Liver (tissue), 9 donors: ENCODE measurements around the gene COL19A1. TPM values are rescaled to one million over a fixed set of nuclear protein-coding genes. Genes with fewer than 3 reads are reported as not detected.

ENCODE experiments used
- DNase-seq: peaks from one replicate; pipeline ENCODE4 v3.0.0-alpha.2; 2017; ENCODE audit warnings: low spot score
- H3K27ac ChIP-seq, 2 donors: one replicate each; pipeline ENCODE4 v1.7.0; 2013; ENCODE audit warnings: inconsistent platforms in 2 of 2, low read length in 2 of 2, control low read depth in 1 of 2, low read depth in 1 of 2, mild to moderate bottlenecking in 1 of 2
- H3K27me3 ChIP-seq, 4 donors: one replicate each; pipeline versions ENCODE4 v1.6.1 to v1.7.0; 2013; ENCODE audit warnings: low read length in 3 of 4, inconsistent platforms in 1 of 4, mild to moderate bottlenecking in 1 of 4, moderate library complexity in 1 of 4; ENCODE audit not compliant: control insufficient read depth in 4 of 4, insufficient read depth in 4 of 4
- H3K36me3 ChIP-seq, 4 donors: one replicate each; pipeline versions ENCODE4 v1.6.1 to v1.7.0; 2013; ENCODE audit warnings: low read length in 3 of 4, mild to moderate bottlenecking in 3 of 4, low read depth in 1 of 4, moderate library complexity in 1 of 4; ENCODE audit not compliant: control insufficient read depth in 4 of 4, insufficient read depth in 3 of 4
- H3K4me1 ChIP-seq, 4 donors: one replicate each; pipeline versions ENCODE4 v1.6.1 to v1.7.0; 2013; ENCODE audit warnings: low read length in 3 of 4, mild to moderate bottlenecking in 3 of 4, moderate library complexity in 1 of 4; ENCODE audit not compliant: control insufficient read depth in 4 of 4, insufficient read depth in 4 of 4
- H3K4me3 ChIP-seq, 3 donors: one replicate each; pipeline versions ENCODE4 v1.6.1 to v1.7.0; 2013; ENCODE audit warnings: low read length in 3 of 3, control low read depth in 1 of 3, low read depth in 1 of 3, mild to moderate bottlenecking in 1 of 3
- H3K9ac ChIP-seq, 2 donors: one replicate each; pipeline ENCODE4 v1.7.0; 2013; ENCODE audit warnings: low read length in 2 of 2, mild to moderate bottlenecking in 2 of 2, moderate library complexity in 2 of 2, control low read depth in 1 of 2, low read depth in 1 of 2
- H3K9me3 ChIP-seq, 4 donors: one replicate each; pipeline versions ENCODE4 v1.6.1 to v1.7.0; 2013; ENCODE audit warnings: low read length in 3 of 4; ENCODE audit not compliant: control insufficient read depth in 4 of 4
- ATF3 ChIP-seq: IDR thresholded peaks from 2 replicates; pipeline ENCODE4 v1.6.1; 2016; ENCODE audit warnings: antibody characterized with exemption
- CTCF ChIP-seq: fragments of 150-350 bp; IDR thresholded peaks from 2 replicates; pipeline ENCODE4 v1.5.1; 2017; ENCODE audit warnings: improper control_type of control experiment, low read depth, low read length; ENCODE audit not compliant: missing input control
- EGR1 ChIP-seq, 2 donors: IDR thresholded peaks; 2 replicates each; pipeline ENCODE4 v1.6.1; 2016 to 2018; ENCODE audit warnings: antibody characterized with exemption in 2 of 2, low read depth in 2 of 2
- FOXA1 ChIP-seq: IDR thresholded peaks from 2 replicates; pipeline ENCODE4 v1.6.1; 2016; ENCODE audit warnings: antibody characterized with exemption
- FOXA2 ChIP-seq: IDR thresholded peaks from 2 replicates; pipeline ENCODE4 v1.6.1; 2016; ENCODE audit warnings: antibody characterized with exemption
- GABPA ChIP-seq, 2 donors: IDR thresholded peaks in 1 of 2; conservative IDR thresholded peaks in 1 of 2; 2 replicates each; pipeline ENCODE4 v1.6.1; 2016; ENCODE audit warnings: antibody characterized with exemption in 2 of 2, mild to moderate bottlenecking in 1 of 2, moderate library complexity in 1 of 2
- HNF4A ChIP-seq, 2 donors: conservative IDR thresholded peaks; 2 replicates each; pipeline ENCODE4 v1.6.1; 2016; ENCODE audit warnings: antibody characterized with exemption in 2 of 2, mild to moderate bottlenecking in 2 of 2
- HNF4G ChIP-seq: IDR thresholded peaks from 2 replicates; pipeline ENCODE4 v1.6.1; 2016; ENCODE audit warnings: antibody characterized with exemption
- JUND ChIP-seq, 2 donors: IDR thresholded peaks; 2 replicates each; pipeline ENCODE4 v1.6.1; 2016; ENCODE audit warnings: antibody characterized with exemption in 2 of 2
- MAX ChIP-seq: IDR thresholded peaks from 2 replicates; pipeline ENCODE4 v1.6.1; 2016; ENCODE audit warnings: antibody characterized with exemption
- NR2F2 ChIP-seq: IDR thresholded peaks from 2 replicates; pipeline ENCODE4 v1.6.1; 2016; ENCODE audit warnings: antibody characterized with exemption
- RAD21 ChIP-seq, 2 donors: IDR thresholded peaks; 2 replicates each; pipeline ENCODE4 v1.6.1; 2016; ENCODE audit warnings: antibody characterized with exemption in 2 of 2, mild to moderate bottlenecking in 2 of 2
- REST ChIP-seq: IDR thresholded peaks from 2 replicates; pipeline ENCODE4 v1.6.1; 2016; ENCODE audit warnings: antibody characterized with exemption, mild to moderate bottlenecking
- RXRA ChIP-seq, 2 donors: IDR thresholded peaks; 2 replicates each; pipeline ENCODE4 v1.6.1; 2017 to 2018; ENCODE audit warnings: antibody characterized with exemption in 2 of 2, mild to moderate bottlenecking in 1 of 2
- SP1 ChIP-seq: IDR thresholded peaks from 2 replicates; pipeline ENCODE4 v1.6.1; 2018; ENCODE audit warnings: antibody characterized with exemption, mild to moderate bottlenecking
- TAF1 ChIP-seq: conservative IDR thresholded peaks from 2 replicates; pipeline ENCODE4 v1.6.1; 2016; ENCODE audit warnings: antibody characterized with exemption, mild to moderate bottlenecking
- YY1 ChIP-seq: IDR thresholded peaks from 2 replicates; pipeline ENCODE4 v1.6.1; 2016; ENCODE audit warnings: antibody characterized with exemption, mild to moderate bottlenecking
- ZBTB33 ChIP-seq: IDR thresholded peaks from 2 replicates; pipeline ENCODE4 v1.6.1; 2016; ENCODE audit warnings: antibody characterized with exemption
- WGBS: extraction: QIAGEN DNeasy Blood & Tissue Kit; methylation state at CpG from one replicate; pipeline ENCODE4 v1.1.7; 2013; 5-methylcytosine and 5-hydroxymethylcytosine counted together
- polyA plus RNA-seq, 2 donors: library from polyadenylated mRNA; stranded (reverse) in 1 of 2; unstranded in 1 of 2; fragments of 200-250 nt in 1 of 2; fragments of >200 nt in 1 of 2; fragmentation: Nextera tagmentation in 1 of 2; extraction: Ambion mirVana in 1 of 2; gene quantifications; one replicate each; pipeline versions ENCODE4 v1.2.1 to v1.2.3, GENCODE V29; 2013 to 2015
- total RNA-seq, 2 donors: library from RNA; depleted of rRNA; stranded (reverse); fragments of >200 nt; gene quantifications; one replicate each; pipeline ENCODE4 v1.2.3, GENCODE V29; 2014
- donor health status: healthy.
- donor health status: healthy.
- donor health status: healthy.
- donor health status: healthy.
- donor health status: healthy.

COL19A1 gene
- total and polyA plus RNA-seq, 4 donors, result 0.25 to 0.51 TPM; not detected in 2

GRCh38 chr6:70037445-70037844 is 171.1 kb downstream of the COL19A1 start (continued):
- no peak for TF ChIP-seq CTCF
- no peak for TF ChIP-seq EGR1 (IDR thresholded peaks at IDR 0.05; ENCODE audit: low read depth in 2 of 2)
- TF ChIP-seq JUND (IDR thresholded peaks at IDR 0.05), result no peak
- TF ChIP-seq YY1, result no peak
- TF ChIP-seq HNF4G, result no peak
- TF ChIP-seq RAD21 (IDR thresholded peaks at IDR 0.05), result no peak
- no peak for TF ChIP-seq NR2F2
- no peak for TF ChIP-seq FOXA1
- TF ChIP-seq FOXA2, result no peak
- no peak for TF ChIP-seq HNF4A (conservative IDR thresholded peaks at IDR 0.05)
- TF ChIP-seq RXRA (IDR thresholded peaks at IDR 0.05), result no peak
- no peak for TF ChIP-seq ATF3
- TF ChIP-seq TAF1, result no peak

GRCh38 chr6:70040766-70041165 is 174.4 kb downstream of the COL19A1 start:
- Histone ChIP-seq H3K27me3 (no peaks in the 10 kb centered on the region), H3K27ac (no peak overlapping the region), H3K36me3 (no peaks in the 10 kb centered on the region), H3K9ac (no peak overlapping the region), H3K4me3 (no peak overlapping the region), H3K4me1 (no peaks in the 10 kb centered on the region), H3K9me3 (peaks cover 0 to 1% (median 0%) of the 10 kb centered on the region in 4 donors)
- TF ChIP-seq YY1, result no peak
- TF ChIP-seq RAD21 (IDR thresholded peaks at IDR 0.05), result no peak
- TF ChIP-seq MAX, result no peak
- no peak for TF ChIP-seq TAF1
- 67% methylated on average over 2 of the region's 2 CpGs for WGBS
- no peak for DNase-seq

- TF ChIP-seq GABPA (IDR thresholded peaks at IDR 0.05 in 1 of 2, conservative IDR thresholded peaks at IDR 0.05 in 1 of 2) (no peak), ATF3 (no peak), SP1 (no peak), EGR1 (IDR thresholded peaks at IDR 0.05; ENCODE audit: low read depth in 2 of 2) (no peak), HNF4G (no peak), NR2F2 (no peak), CTCF (no peak), TAF1 (no peak), JUND (IDR thresholded peaks at IDR 0.05) (no peak), REST (no peak), HNF4A (conservative IDR thresholded peaks at IDR 0.05) (no peak), ZBTB33 (no peak)
- Histone ChIP-seq H3K27ac (no peak overlapping the region), H3K4me3 (no peak overlapping the region), H3K4me1 (no peaks in the 10 kb centered on the region), H3K27me3 (no peaks in the 10 kb centered on the region), H3K9ac (no peak overlapping the region), H3K9me3 (peaks cover 0 to 1% (median 0%) of the 10 kb centered on the region in 4 donors), H3K36me3 (no peaks in the 10 kb centered on the region)
- 29% methylated on average over 1 of the region's 1 CpG for WGBS
- no peak for DNase-seq
These were observed 175.1 kb downstream of the COL19A1 start for GRCh38 chr6:70041411-70041810.
